ENCODE measurements around the gene REPIN1.
"Not testable (repeated sequence)": the region's sequence is repeated elsewhere in the genome, so short reads cannot be mapped to it uniquely, and the experiment has no call there.

Gene REPIN1

DNA sequence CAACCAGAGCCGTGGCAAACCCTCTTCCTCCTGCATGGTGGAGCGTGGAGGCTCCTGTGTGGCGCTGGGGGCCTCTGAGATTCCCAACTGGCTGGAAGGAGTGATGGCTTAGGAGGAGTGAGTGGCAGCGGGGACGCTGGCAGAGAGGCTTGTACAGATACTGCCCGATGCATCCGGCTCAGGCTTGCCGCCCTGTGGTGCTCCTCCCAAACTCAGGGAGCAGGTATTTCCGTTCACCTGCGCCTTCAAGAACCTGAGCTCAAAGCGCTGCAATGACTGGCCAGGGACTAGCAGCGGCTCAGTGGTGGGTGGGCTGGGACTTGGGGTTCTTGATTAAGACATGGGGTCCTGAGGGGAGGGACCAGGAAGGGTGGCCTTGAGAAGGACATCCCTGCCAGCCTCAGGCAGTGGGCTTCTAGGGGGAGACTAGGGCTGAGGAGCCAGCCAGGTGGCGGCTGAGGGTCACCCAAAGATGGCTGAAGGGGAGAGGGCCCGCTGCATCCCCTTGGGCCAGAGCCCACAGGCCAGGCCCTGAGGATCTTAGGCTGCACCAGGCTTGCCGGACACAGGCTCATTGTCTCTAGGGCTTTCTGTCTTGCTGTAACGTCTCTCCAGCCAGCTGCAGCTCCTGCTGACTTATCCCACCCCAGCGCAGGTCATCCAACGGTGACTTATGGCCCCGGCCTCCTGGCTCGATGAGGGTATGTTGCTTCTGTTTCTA is 13.7 kb downstream of the REPIN1 start:
- H3K27ac ChIP-seq (ENCODE audit: low read length): no peak overlapping the region
- no peaks in the 10 kb centered on the region for H3K27me3 ChIP-seq (ENCODE audit: control insufficient read depth, insufficient read depth, low read length)
- no CpG with 5 or more reads among the region's 20 CpGs for WGBS (ENCODE audit: insufficient coverage, insufficient read length)
- DNase-seq (ENCODE audit: low read depth, low spot score): no peak
- peaks cover 19% of the 10 kb centered on the region for H3K4me1 ChIP-seq (ENCODE audit: control insufficient read depth, insufficient read depth, low read length)
- no peak overlapping the region for H3K4me3 ChIP-seq (ENCODE audit: low read length)
- no peaks in the 10 kb centered on the region for H3K9me3 ChIP-seq (ENCODE audit: control insufficient read depth, insufficient read depth, low read length)
- no peaks in the 10 kb centered on the region for H3K36me3 ChIP-seq (ENCODE audit: control insufficient read depth, insufficient read depth, low read length)

DNA sequence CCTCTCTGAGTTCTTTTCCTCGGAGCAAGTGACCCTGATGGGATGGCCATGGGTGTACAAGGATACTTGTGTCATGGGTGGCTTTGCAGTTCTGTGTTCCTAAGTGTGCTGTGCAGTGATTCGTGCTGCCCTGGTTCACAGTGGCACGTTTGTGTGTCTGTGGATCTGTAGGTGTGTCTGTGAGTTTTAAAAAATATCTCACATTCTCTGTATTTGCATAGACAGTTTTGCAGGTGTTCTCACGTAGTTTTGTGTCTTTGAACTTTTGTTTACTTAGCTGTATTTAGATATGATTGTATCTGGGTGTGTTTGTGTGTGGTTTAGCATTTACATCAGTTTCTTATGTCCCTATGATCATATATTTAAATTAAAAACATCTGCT is 14.2 kb downstream of the REPIN1 start:
- peaks cover 19% of the 10 kb centered on the region for H3K4me1 ChIP-seq (ENCODE audit: control insufficient read depth, insufficient read depth, low read length)
- H3K27me3 ChIP-seq (ENCODE audit: control insufficient read depth, insufficient read depth, low read length): no peaks in the 10 kb centered on the region
- no peak overlapping the region for H3K4me3 ChIP-seq (ENCODE audit: low read length)
- no CpG with 5 or more reads among the region's 4 CpGs for WGBS (ENCODE audit: insufficient coverage, insufficient read length)
- no peaks in the 10 kb centered on the region for H3K36me3 ChIP-seq (ENCODE audit: control insufficient read depth, insufficient read depth, low read length)
- H3K9me3 ChIP-seq (ENCODE audit: control insufficient read depth, insufficient read depth, low read length): no peaks in the 10 kb centered on the region
- no peak overlapping the region for H3K27ac ChIP-seq (ENCODE audit: low read length)
- no peak for DNase-seq (ENCODE audit: low read depth, low spot score)

DNA sequence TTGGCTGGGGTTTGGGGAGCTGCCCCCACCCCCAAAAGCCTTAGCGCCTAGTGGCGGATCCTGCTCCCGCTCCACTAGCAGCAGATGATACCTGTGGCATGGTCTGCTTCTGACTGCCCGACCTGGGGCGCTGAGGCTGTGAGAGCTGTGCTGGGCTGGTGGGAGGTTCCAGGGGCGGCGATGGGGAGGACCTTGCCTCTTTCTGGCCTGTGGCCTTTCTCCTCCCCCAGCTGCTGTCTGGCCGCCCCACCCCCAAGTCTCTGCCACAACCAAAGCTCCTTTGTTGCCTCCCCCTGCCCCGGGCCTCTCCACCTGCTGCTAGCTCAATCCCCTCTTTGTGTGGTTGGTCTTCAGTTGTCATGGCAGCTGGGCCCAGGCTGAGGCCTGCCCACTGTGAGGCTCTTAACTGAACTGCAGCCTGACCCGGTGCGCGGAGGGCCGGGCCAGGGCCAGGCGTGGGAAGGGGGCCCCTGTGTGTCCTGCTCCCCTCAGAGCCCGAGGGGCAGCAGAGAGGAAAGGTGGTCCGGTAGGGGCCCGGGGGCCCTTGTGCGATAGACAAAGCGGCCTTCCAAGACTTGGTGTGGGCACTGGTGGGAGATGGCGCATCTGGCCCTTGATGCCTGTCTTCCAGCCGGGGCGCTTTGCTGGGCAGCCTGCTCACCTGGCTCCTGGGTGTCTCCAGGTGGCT is 15.2 kb downstream of the REPIN1 start:
- Histone ChIP-seq H3K36me3 (ENCODE audit: control insufficient read depth, insufficient read depth, low read length) (0 out of 2 replicates have a peak, but pooled peaks cover 6% of the 10 kb centered on the region), H3K4me1 (ENCODE audit: control insufficient read depth, insufficient read depth, low read length) (peaks cover 19% of the 10 kb centered on the region), H3K9me3 (ENCODE audit: control insufficient read depth, insufficient read depth, low read length) (no peaks in the 10 kb centered on the region), H3K27me3 (ENCODE audit: control insufficient read depth, insufficient read depth, low read length) (no peaks in the 10 kb centered on the region), H3K4me3 (ENCODE audit: low read length) (no peak overlapping the region), H3K27ac (ENCODE audit: low read length) (no peak overlapping the region)
- DNase-seq (ENCODE audit: low read depth, low spot score): peak; percentile 94
- no CpG with 5 or more reads among the region's 22 CpGs for WGBS (ENCODE audit: insufficient coverage, insufficient read length)

DNA sequence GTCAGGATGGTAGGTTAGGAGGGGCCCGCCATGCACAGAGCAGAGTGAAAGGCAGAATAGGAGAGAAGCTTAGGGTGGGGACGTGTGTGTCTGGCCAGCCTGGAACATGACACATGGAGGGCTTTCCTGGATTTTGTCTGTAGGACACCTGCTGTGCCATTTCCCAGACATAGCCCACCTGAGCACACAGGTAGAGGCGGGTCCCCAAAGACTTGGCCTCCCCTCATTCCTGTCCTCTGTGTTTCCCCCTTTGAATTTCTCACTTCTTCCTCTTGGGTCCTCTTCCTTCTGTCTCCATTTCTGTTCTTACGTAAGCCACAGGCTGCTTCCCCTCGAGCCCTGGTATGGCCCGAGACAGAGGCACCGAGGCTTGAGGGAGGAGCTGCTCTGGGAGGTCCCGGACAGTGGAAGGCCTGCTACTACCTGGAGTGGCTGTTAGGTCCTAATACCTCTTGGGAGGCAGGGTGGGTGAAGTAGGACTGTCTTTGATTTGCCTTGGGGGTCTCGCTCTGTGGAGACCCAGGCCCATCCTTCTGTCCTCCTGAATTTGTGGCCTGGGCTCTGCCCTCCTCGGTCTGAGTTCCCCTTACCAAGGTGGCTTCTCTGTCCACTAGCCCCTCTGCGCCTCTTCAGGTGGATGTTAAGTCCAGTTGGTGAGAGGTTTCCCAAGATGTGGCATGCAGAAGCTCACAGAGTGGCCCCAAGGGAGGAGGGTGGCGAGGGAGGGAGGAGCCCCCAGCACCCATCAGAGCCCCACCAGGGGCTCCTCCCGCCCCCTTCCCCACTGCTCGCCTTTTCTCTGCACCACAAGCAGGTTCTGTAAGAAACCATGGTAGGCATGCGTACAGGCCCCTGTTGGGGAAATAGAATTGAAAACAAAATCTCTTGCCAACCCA is 16.0 kb downstream of the REPIN1 start:
- Histone ChIP-seq H3K27ac (ENCODE audit: low read length) (no peak overlapping the region), H3K4me1 (ENCODE audit: control insufficient read depth, insufficient read depth, low read length) (peaks cover 19% of the 10 kb centered on the region)

DNA sequence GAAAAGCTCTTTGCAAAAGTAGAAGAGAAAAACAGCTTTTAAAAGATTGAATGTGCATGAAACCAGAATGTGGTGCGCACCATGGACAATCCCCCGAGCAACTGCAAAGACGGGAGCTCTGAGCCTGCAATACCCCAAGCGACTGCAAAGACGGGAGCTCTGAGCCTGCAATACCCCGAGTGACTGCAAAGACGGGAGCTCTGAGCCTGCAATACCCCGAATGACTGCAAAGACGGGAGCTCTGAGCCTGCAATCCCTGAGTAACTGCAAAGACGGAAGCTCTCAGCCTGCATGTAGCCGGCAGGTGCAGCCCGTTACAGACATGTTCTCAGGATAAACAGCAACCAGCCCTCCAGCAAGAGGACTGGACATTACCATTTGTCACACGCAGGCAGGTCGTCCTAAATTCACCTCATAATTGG is 16.7 kb downstream of the REPIN1 start:
- no peaks in the 10 kb centered on the region for H3K27me3 ChIP-seq (ENCODE audit: control insufficient read depth, insufficient read depth, low read length)
- WGBS (ENCODE audit: insufficient coverage, insufficient read length): no CpG with 5 or more reads among the region's 14 CpGs
- no peak overlapping the region for H3K27ac ChIP-seq (ENCODE audit: low read length)
- DNase-seq (ENCODE audit: low read depth, low spot score): no peak
- 0 out of 2 replicates have a peak, but pooled peaks cover 11% of the 10 kb centered on the region for H3K36me3 ChIP-seq (ENCODE audit: control insufficient read depth, insufficient read depth, low read length)
- no peak overlapping the region for H3K4me3 ChIP-seq (ENCODE audit: low read length)
- no peaks in the 10 kb centered on the region for H3K9me3 ChIP-seq (ENCODE audit: control insufficient read depth, insufficient read depth, low read length)
- peaks cover 19% of the 10 kb centered on the region for H3K4me1 ChIP-seq (ENCODE audit: control insufficient read depth, insufficient read depth, low read length)

More for the DNA sequence above, 16.0 kb downstream of the REPIN1 start:
- DNase-seq (ENCODE audit: low read depth, low spot score): no peak
- no CpG with 5 or more reads among the region's 15 CpGs for WGBS (ENCODE audit: insufficient coverage, insufficient read length)
- no peak overlapping the region for H3K4me3 ChIP-seq (ENCODE audit: low read length)
- H3K36me3 ChIP-seq (ENCODE audit: control insufficient read depth, insufficient read depth, low read length): 0 out of 2 replicates have a peak, but pooled peaks cover 7% of the 10 kb centered on the region
- H3K27me3 ChIP-seq (ENCODE audit: control insufficient read depth, insufficient read depth, low read length): no peaks in the 10 kb centered on the region
- H3K9me3 ChIP-seq (ENCODE audit: control insufficient read depth, insufficient read depth, low read length): no peaks in the 10 kb centered on the region

DNA sequence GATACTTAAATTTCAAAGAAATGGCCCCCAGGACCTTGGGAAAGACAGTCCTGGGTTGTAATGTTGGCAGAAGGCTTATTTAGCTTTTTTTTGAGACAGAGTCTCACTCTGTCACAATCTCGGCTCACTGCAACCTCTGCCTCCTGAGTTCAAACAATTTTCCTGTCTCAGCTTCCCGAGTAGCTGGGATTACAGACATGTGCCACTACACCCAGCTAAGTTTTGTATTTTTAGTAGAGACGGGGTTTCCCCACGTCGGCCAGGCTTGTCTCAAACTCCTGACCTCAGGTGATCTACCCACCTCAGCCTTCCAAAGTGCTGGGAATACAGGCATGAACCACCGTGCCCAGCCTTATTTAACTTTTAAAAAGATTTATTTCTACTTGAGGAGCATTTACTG is 17.3 kb downstream of the REPIN1 start:
- no CpG with 5 or more reads among the region's 6 CpGs for WGBS (ENCODE audit: insufficient coverage, insufficient read length)
- H3K36me3 ChIP-seq (ENCODE audit: control insufficient read depth, insufficient read depth, low read length): 0 out of 2 replicates have a peak, but pooled peaks cover 11% of the 10 kb centered on the region
- not testable (repeated sequence) for H3K4me3 ChIP-seq (ENCODE audit: low read length); H3K9me3 ChIP-seq (ENCODE audit: control insufficient read depth, insufficient read depth, low read length); H3K27me3 ChIP-seq (ENCODE audit: control insufficient read depth, insufficient read depth, low read length); DNase-seq (ENCODE audit: low read depth, low spot score); H3K27ac ChIP-seq (ENCODE audit: low read length)
- H3K4me1 ChIP-seq (ENCODE audit: control insufficient read depth, insufficient read depth, low read length): peaks cover 19% of the 10 kb centered on the region

DNA sequence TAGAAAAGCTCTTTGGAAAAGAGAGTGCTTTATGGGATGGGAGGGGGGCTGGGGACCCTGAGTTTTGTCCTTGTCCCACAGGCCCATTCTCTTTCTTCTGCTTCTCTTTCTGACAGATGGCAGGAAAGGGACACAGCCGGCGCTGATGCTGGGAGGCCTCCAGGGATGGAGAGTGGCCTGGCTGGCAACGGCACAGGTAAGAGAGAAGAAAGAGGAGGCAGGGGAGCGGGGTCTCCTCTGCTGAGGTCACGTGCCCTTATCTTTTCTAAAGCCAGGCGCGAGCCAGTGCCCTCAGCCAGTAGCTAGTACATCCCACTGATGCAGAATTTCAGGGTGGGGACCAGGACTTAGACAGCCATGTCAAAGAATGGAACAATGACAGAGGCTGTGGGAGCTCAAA is 19.7 kb downstream of the REPIN1 start:
- H3K4me3 ChIP-seq (ENCODE audit: low read length): no peak overlapping the region
- no peak for DNase-seq (ENCODE audit: low read depth, low spot score)
- no peaks in the 10 kb centered on the region for H3K9me3 ChIP-seq (ENCODE audit: control insufficient read depth, insufficient read depth, low read length)
- no CpG with 5 or more reads among the region's 7 CpGs for WGBS (ENCODE audit: insufficient coverage, insufficient read length)
- H3K4me1 ChIP-seq (ENCODE audit: control insufficient read depth, insufficient read depth, low read length): peaks cover 14% of the 10 kb centered on the region
- H3K27ac ChIP-seq (ENCODE audit: low read length): no peak overlapping the region
- H3K36me3 ChIP-seq (ENCODE audit: control insufficient read depth, insufficient read depth, low read length): 0 out of 2 replicates have a peak, but pooled peaks cover 11% of the 10 kb centered on the region
- H3K27me3 ChIP-seq (ENCODE audit: control insufficient read depth, insufficient read depth, low read length): no peaks in the 10 kb centered on the region

DNA sequence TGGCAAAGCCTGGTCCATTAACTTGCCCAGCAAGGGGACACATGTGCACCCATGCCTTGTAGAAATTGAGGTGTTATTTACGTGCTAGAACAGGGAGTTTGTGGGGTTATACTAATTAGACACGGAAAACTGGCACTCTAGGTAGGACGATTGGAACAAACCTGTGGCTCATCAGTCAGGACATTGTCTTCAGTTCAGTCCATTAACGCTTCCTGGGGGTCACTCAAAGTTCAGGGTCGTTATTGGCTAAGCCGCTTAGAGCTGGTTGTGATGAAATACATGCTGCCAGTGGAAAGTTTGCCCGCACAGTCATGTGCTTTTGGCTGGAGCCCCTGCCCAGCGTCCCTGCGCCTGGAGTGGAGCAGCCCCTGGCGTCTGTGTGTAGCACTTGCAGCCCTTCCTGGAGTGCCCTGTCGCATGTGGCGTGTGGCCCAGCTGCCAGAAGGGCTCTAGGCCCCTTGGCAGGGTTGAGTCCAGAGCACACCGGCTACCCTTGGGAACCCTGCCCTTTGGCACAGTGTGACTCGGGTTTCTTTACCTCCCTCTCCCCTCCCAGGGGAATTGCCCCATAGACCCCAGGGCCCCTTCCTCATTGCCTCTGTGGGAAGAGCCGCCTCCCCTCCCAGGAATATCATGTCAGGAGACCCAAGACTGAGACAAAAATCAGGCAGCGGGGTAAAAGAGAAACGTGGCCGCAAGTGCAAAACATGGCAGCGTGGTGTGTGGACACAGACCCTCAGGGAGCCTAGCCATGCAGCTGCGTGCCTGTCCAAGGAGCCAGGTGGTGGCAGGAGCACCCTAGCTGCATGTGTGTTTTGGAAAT is 20.3 kb downstream of the REPIN1 start:
- no peak overlapping the region for H3K4me3 ChIP-seq (ENCODE audit: low read length)
- WGBS (ENCODE audit: insufficient coverage, insufficient read length): no CpG with 5 or more reads among the region's 20 CpGs
- H3K27ac ChIP-seq (ENCODE audit: low read length): no peak overlapping the region
- no peaks in the 10 kb centered on the region for H3K27me3 ChIP-seq (ENCODE audit: control insufficient read depth, insufficient read depth, low read length)
- 0 out of 2 replicates have a peak, but pooled peaks cover 11% of the 10 kb centered on the region for H3K36me3 ChIP-seq (ENCODE audit: control insufficient read depth, insufficient read depth, low read length)
- no peaks in the 10 kb centered on the region for H3K9me3 ChIP-seq (ENCODE audit: control insufficient read depth, insufficient read depth, low read length)
- DNase-seq (ENCODE audit: low read depth, low spot score): no peak
- peaks cover 11% of the 10 kb centered on the region for H3K4me1 ChIP-seq (ENCODE audit: control insufficient read depth, insufficient read depth, low read length)

DNA sequence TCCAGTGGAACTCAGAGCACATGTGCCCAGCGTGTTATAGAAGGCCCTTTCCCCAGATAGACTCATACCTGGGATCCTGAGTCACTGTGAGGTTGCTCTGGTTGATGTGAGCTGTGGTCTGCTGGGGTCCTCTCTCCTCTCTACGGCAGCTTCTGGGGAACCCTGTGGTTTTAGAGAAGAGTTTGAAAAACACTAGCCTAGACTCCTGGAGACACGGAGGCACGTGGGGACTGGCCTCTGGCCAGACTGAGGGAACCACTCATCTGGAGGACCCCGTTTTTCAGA is 20.9 kb downstream of the REPIN1 start:
- H3K9me3 ChIP-seq (ENCODE audit: control insufficient read depth, insufficient read depth, low read length): no peaks in the 10 kb centered on the region
- 0 out of 2 replicates have a peak, but pooled peaks cover 11% of the 10 kb centered on the region for H3K36me3 ChIP-seq (ENCODE audit: control insufficient read depth, insufficient read depth, low read length)
- no peak overlapping the region for H3K4me3 ChIP-seq (ENCODE audit: low read length)
- peaks cover 8% of the 10 kb centered on the region for H3K4me1 ChIP-seq (ENCODE audit: control insufficient read depth, insufficient read depth, low read length)
- H3K27me3 ChIP-seq (ENCODE audit: control insufficient read depth, insufficient read depth, low read length): no peaks in the 10 kb centered on the region
- WGBS (ENCODE audit: insufficient coverage, insufficient read length): no CpG with 5 or more reads among the region's 5 CpGs
- no peak overlapping the region for H3K27ac ChIP-seq (ENCODE audit: low read length)
- no peak for DNase-seq (ENCODE audit: low read depth, low spot score)
